Measurements from ENCODE around the gene FAM32A. TPM values are rescaled to one million over a fixed set of nuclear protein-coding genes. Genes with fewer than 3 reads are reported as not detected.

Gene FAM32A
- polyA plus RNA-seq, 3 donors, result 92.2 to 245 (median 219) TPM

DNA sequence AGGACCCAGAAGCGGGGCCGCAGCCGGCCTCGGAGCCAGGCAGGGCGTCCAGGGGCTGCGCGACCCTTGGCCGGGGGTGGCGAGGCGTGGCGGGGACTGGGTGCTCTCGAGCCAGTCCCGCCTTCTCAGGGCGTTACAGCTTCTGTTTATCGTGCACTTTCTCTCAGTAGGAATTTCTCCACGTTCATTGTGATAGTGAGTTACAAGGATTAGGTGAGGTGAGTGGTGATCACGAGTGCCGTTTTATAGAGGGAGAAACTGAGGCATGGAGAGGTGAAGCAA lies 13.1 kb downstream of the FAM32A start:
- intact Hi-C loops (cut with micrococcal nuclease), result loop anchor here in 1 of 2 donors (5.0 kb wide), 1 partner anchor 129 kb away; no protein-coding TSS in a partner anchor
- H3K4me1 ChIP-seq (ENCODE audit: control insufficient read depth in 1 of 2, insufficient read depth in 2 of 2, low read length in 2 of 2), result peaks cover 30 to 40% of the 10 kb centered on the region in 2 donors
- Mint-ChIP-seq H3K4me3 (peak overlapping the region; percentile 63 to 86), H3K9me3 (no peaks in the 10 kb centered on the region), H3K27me3 (ENCODE audit: low read depth in 3 of 3) (no peaks in the 10 kb centered on the region), H3K36me3 (peaks cover 32 to 48% of the 10 kb centered on the region in 2 donors), H3K4me1 (peaks cover 34% of the 10 kb centered on the region), H3K27ac (peak overlapping the region in 6 of 7 donors; percentile 7 to 87 (median 70))
- H3K27ac ChIP-seq (ENCODE audit: low read depth in 1 of 2, low read length in 2 of 2), result peak overlapping the region; percentile 59 to 89
- H3K4me2 ChIP-seq (replicated peaks; ENCODE audit: extremely low read depth, low read length, poor library complexity, severe bottlenecking), result peak overlapping the region; percentile 81
- peak overlapping the region; percentile 91 for H2AFZ ChIP-seq (ENCODE audit: insufficient read depth, low read depth, low read length, poor library complexity, severe bottlenecking)
- H3K27me3 ChIP-seq (ENCODE audit: control insufficient read depth in 2 of 2, insufficient read depth in 2 of 2, low read length in 2 of 2), result no peaks in the 10 kb centered on the region
- TF ChIP-seq, protein P1, sequence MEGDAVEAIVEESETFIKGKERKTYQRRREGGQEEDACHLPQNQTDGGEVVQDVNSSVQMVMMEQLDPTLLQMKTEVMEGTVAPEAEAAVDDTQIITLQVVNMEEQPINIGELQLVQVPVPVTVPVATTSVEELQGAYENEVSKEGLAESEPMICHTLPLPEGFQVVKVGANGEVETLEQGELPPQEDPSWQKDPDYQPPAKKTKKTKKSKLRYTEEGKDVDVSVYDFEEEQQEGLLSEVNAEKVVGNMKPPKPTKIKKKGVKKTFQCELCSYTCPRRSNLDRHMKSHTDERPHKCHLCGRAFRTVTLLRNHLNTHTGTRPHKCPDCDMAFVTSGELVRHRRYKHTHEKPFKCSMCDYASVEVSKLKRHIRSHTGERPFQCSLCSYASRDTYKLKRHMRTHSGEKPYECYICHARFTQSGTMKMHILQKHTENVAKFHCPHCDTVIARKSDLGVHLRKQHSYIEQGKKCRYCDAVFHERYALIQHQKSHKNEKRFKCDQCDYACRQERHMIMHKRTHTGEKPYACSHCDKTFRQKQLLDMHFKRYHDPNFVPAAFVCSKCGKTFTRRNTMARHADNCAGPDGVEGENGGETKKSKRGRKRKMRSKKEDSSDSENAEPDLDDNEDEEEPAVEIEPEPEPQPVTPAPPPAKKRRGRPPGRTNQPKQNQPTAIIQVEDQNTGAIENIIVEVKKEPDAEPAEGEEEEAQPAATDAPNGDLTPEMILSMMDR (IDR thresholded peaks at IDR 0.05), result no peak
- H3K9me3 ChIP-seq (replicated peaks in 1 of 2; ENCODE audit: control insufficient read depth in 1 of 2, insufficient read depth in 1 of 2, low read length in 2 of 2), result no peaks in the 10 kb centered on the region
- DNase-seq, result no peak
- H3K9ac ChIP-seq (ENCODE audit: insufficient read depth, low read length, poor library complexity, severe bottlenecking), result peak overlapping the region; percentile 82
- peak overlapping the region; percentile 96 to 98 (median 96) for H3K4me3 ChIP-seq (replicated peaks in 1 of 3; ENCODE audit: low read depth in 2 of 3, low read length in 3 of 3)
- peaks cover 33 to 41% of the 10 kb centered on the region in 2 donors for H3K36me3 ChIP-seq (replicated peaks in 1 of 2; ENCODE audit: control insufficient read depth in 1 of 2, insufficient read depth in 2 of 2, low read length in 2 of 2)
- H3K79me2 ChIP-seq (ENCODE audit: insufficient read depth, low read length), result peaks cover 56% of the 10 kb centered on the region
- WGBS (ENCODE audit: insufficient coverage), result under 1% methylated on average over 18 of the region's 18 CpGs
- peaks cover 44% of the 10 kb centered on the region for H4K20me1 ChIP-seq (ENCODE audit: insufficient read depth, low read length)

DNA sequence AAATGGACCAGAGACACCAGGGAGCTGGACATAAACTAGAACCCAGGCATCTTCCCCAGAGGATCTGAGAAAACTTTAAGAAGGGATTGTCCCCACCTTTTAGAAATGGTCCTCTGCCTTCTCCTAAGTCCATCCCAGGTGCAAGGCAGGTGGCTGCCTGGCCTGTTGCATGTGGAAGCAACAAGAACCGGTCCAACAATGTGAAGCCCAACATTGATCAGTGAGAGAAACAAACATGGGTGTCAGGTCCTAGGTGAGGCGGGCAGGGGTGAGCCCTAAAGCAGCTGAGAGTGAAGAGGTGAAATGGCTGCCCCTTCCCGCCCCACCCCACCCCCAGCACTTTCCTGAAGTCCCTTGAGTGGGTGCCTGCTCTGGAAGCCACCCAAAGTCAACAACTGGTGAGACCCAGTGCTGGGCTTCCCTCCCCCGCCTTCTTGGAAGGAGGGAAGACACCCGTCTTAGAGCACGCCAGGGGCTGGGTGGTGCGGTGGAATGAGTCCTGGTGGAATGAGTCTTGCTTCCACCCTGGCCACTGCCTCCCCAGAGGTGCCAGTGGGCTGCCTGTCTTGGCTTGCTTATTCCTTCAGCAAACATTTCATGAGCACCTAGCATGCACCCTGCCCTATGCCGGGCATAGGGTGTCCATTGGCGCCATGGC lies 14.2 kb downstream of the FAM32A start:
- Histone ChIP-seq H3K9ac (ENCODE audit: insufficient read depth, low read length, poor library complexity, severe bottlenecking) (peak overlapping the region; percentile 4), H3K36me3 (replicated peaks in 1 of 2; ENCODE audit: control insufficient read depth in 1 of 2, insufficient read depth in 2 of 2, low read length in 2 of 2) (peaks cover 40 to 42% of the 10 kb centered on the region in 2 donors), H4K20me1 (ENCODE audit: insufficient read depth, low read length) (peaks cover 54% of the 10 kb centered on the region), H3K4me2 (replicated peaks; ENCODE audit: extremely low read depth, low read length, poor library complexity, severe bottlenecking) (peak overlapping the region; percentile 81), H3K27me3 (ENCODE audit: control insufficient read depth in 2 of 2, insufficient read depth in 2 of 2, low read length in 2 of 2) (no peaks in the 10 kb centered on the region), H3K4me1 (ENCODE audit: control insufficient read depth in 1 of 2, insufficient read depth in 2 of 2, low read length in 2 of 2) (peaks cover 30 to 40% of the 10 kb centered on the region in 2 donors), H3K4me3 (replicated peaks in 1 of 3; ENCODE audit: low read depth in 2 of 3, low read length in 3 of 3) (peak overlapping the region in 1 of 3 experiments; percentile 96), H3K9me3 (replicated peaks in 1 of 2; ENCODE audit: control insufficient read depth in 1 of 2, insufficient read depth in 1 of 2, low read length in 2 of 2) (no peaks in the 10 kb centered on the region), H2AFZ (ENCODE audit: insufficient read depth, low read depth, low read length, poor library complexity, severe bottlenecking) (no peak overlapping the region), H3K79me2 (ENCODE audit: insufficient read depth, low read length) (peaks cover 63% of the 10 kb centered on the region), H3K27ac (ENCODE audit: low read depth in 1 of 2, low read length in 2 of 2) (peak overlapping the region; percentile 17 to 89)
- peak overlapping the region in 6 of 7 donors; percentile 40 to 87 (median 74) for H3K27ac Mint-ChIP-seq
- H3K4me3 Mint-ChIP-seq, result peak overlapping the region; percentile 11 to 63
- no peaks in the 10 kb centered on the region for H3K27me3 Mint-ChIP-seq (ENCODE audit: low read depth in 3 of 3)
- intact Hi-C loops (cut with micrococcal nuclease), result loop anchor here in 1 of 2 donors (5.0 kb wide), 1 partner anchor 128 kb away; no protein-coding TSS in a partner anchor
- DNase-seq, result no peak
- H3K4me1 Mint-ChIP-seq, result peaks cover 34% of the 10 kb centered on the region
- H3K9me3 Mint-ChIP-seq, result no peaks in the 10 kb centered on the region
- TF ChIP-seq, protein P1 (IDR thresholded peaks at IDR 0.05), result no peak
- WGBS (ENCODE audit: insufficient coverage), result 94% methylated on average over 3 of the region's 9 CpGs
- peaks cover 36 to 50% of the 10 kb centered on the region in 2 donors for H3K36me3 Mint-ChIP-seq
